Measurements from ENCODE around the gene SNX18. TPM values are rescaled to one million over a fixed set of nuclear protein-coding genes. Genes with fewer than 3 reads are reported as not detected.

Gene SNX18
- total RNA-seq, 4 donors from 2014 or later, result 26.3 to 36.3 (median 30.6) TPM

DNA sequence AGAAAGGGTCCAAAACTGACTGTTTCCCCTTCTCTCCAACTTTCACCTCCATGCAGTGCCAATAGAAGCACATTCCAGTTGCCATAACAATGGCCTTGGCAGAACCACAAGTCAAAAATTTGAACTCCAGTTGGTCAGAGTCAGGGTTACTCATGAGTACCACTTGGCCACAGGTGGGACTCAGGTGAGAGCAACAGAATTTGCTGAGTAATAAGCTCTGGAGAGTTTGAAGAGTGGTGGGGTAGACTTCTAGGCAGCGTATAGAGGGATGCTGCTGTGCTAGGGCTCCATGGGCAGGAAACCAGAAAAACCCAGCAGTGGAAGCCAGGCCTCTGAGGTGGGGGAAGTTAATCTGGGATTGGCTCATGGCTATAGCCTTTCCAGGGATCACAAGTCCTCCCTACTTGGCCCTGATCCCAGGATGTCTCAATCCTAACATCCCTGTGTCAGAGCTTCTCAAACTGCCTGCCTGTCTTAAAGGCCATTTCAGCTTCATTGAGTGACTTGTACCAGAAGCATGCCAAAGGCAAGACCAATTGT lies 30.2 kb downstream of the SNX18 start:
- TF ChIP-seq, protein P1, sequence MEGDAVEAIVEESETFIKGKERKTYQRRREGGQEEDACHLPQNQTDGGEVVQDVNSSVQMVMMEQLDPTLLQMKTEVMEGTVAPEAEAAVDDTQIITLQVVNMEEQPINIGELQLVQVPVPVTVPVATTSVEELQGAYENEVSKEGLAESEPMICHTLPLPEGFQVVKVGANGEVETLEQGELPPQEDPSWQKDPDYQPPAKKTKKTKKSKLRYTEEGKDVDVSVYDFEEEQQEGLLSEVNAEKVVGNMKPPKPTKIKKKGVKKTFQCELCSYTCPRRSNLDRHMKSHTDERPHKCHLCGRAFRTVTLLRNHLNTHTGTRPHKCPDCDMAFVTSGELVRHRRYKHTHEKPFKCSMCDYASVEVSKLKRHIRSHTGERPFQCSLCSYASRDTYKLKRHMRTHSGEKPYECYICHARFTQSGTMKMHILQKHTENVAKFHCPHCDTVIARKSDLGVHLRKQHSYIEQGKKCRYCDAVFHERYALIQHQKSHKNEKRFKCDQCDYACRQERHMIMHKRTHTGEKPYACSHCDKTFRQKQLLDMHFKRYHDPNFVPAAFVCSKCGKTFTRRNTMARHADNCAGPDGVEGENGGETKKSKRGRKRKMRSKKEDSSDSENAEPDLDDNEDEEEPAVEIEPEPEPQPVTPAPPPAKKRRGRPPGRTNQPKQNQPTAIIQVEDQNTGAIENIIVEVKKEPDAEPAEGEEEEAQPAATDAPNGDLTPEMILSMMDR (IDR thresholded peaks at IDR 0.05), result no peak
- no peak for TF ChIP-seq POLR2A (IDR thresholded peaks at IDR 0.05)
- no peak for DNase-seq
- WGBS, 2 donors, result 62 to 63% methylated on average over 1 of the region's 1 CpG

GRCh38 chr5:54548565-54548964 lies 31.0 kb downstream of the SNX18 start:
- no peak for DNase-seq
- WGBS, 2 donors, result 81 to 96% methylated on average over 2 of the region's 2 CpGs
- Histone ChIP-seq H3K27me3 (no peaks in the 10 kb centered on the region), H3K36me3 (peaks cover 0 to 6% (median 0%) of the 10 kb centered on the region in 3 donors), H3K4me3 (no peak overlapping the region), H3K9me3 (no peaks in the 10 kb centered on the region), H3K4me1 (peaks cover 0 to 30% (median 8%) of the 10 kb centered on the region in 3 donors), H3K27ac (peak overlapping the region in 1 of 4 donors; percentile 30)
- no peak for TF ChIP-seq POLR2A (IDR thresholded peaks at IDR 0.05)
- TF ChIP-seq, protein P1 (IDR thresholded peaks at IDR 0.05), result no peak
- intact Hi-C loops (cut with DNase I), result no loop called here

More for the DNA sequence above, 30.2 kb downstream of the SNX18 start:
- Histone ChIP-seq H3K27ac (peak overlapping the region in 1 of 4 donors; percentile 30), H3K36me3 (peaks cover 0 to 6% (median 0%) of the 10 kb centered on the region in 3 donors), H3K27me3 (no peaks in the 10 kb centered on the region), H3K4me3 (no peak overlapping the region), H3K9me3 (no peaks in the 10 kb centered on the region), H3K4me1 (peaks cover 0 to 30% (median 8%) of the 10 kb centered on the region in 3 donors)
- intact Hi-C loops (cut with DNase I), result no loop called here

DNA sequence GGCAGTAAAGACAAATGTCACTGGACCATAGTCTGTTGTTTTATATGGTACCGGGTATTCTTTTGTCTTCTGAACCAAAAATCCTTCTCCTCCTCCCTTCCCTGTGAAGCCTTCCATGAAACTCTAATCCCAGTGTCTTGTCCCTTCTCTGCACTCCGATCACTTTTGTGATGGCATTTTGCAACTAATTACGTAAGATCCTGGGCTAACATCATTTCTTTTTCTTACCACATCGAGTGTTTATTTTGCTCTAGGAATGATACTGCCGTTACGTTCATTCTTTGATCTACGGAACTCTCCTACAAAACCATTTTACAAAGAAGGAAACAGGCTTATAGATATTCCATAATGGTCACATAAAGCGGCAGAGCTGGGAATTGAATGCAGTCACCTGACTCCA lies 33.7 kb downstream of the SNX18 start:
- Histone ChIP-seq H3K27ac (no peak overlapping the region), H3K4me3 (no peak overlapping the region), H3K36me3 (peaks cover 0 to 6% (median 0%) of the 10 kb centered on the region in 3 donors), H3K27me3 (no peaks in the 10 kb centered on the region), H3K9me3 (no peaks in the 10 kb centered on the region), H3K4me1 (peaks cover 0 to 14% (median 8%) of the 10 kb centered on the region in 3 donors)
- DNase-seq, result no peak
- WGBS, 2 donors, result 85 to 93% methylated on average over 8 of the region's 8 CpGs
- TF ChIP-seq, protein P1 (IDR thresholded peaks at IDR 0.05), result no peak
- TF ChIP-seq POLR2A (IDR thresholded peaks at IDR 0.05), result no peak
- intact Hi-C loops (cut with DNase I), result no loop called here

- no peaks in the 10 kb centered on the region for H3K9me3 ChIP-seq
- peaks cover 0 to 6% (median 0%) of the 10 kb centered on the region in 3 donors for H3K36me3 ChIP-seq
- no peak for DNase-seq
- H3K27ac ChIP-seq, result no peak overlapping the region
- intact Hi-C loops (cut with DNase I), result no loop called here
- no peaks in the 10 kb centered on the region for H3K27me3 ChIP-seq
- H3K4me3 ChIP-seq, result no peak overlapping the region
- no peak for TF ChIP-seq POLR2A (IDR thresholded peaks at IDR 0.05)
- TF ChIP-seq, protein P1 (IDR thresholded peaks at IDR 0.05), result no peak
- H3K4me1 ChIP-seq, result peaks cover 0 to 14% (median 8%) of the 10 kb centered on the region in 3 donors
- 89 to 92% methylated on average over 9 to 11 of the region's 11 CpGs for WGBS, 2 donors
These were observed 34.4 kb downstream of the SNX18 start for GRCh38 chr5:54551926-54552325.

GRCh38 chr5:54552446-54552845 lies 34.9 kb downstream of the SNX18 start:
- TF ChIP-seq, protein P1 (IDR thresholded peaks at IDR 0.05), result no peak
- TF ChIP-seq POLR2A (IDR thresholded peaks at IDR 0.05), result no peak
- intact Hi-C loops (cut with DNase I), result no loop called here
- H3K36me3 ChIP-seq, result peaks cover 0 to 6% (median 0%) of the 10 kb centered on the region in 3 donors
- no peak for DNase-seq
- no peaks in the 10 kb centered on the region for H3K9me3 ChIP-seq
- 96 to 97% methylated on average over 7 of the region's 7 CpGs for WGBS, 2 donors
- H3K27ac ChIP-seq, result no peak overlapping the region
- peaks cover 0 to 13% (median 8%) of the 10 kb centered on the region in 3 donors for H3K4me1 ChIP-seq
- H3K4me3 ChIP-seq, result no peak overlapping the region
- H3K27me3 ChIP-seq, result no peaks in the 10 kb centered on the region

Data from esophagus squamous epithelium (tissue), 5 donors.